HEK293 (cell line): ENCODE results near the gene TSPAN9.

Experiments used
- ATF2 ChIP-seq: fragments of 450-650 bp; formaldehyde crosslinking; IDR thresholded peaks from 2 replicates; pipeline ENCODE4 v1.5.1; 2016; ENCODE audit warnings: missing biosample characterization, missing genetic modification characterization, low read depth
- CTCF ChIP-seq: fragments of 450-650 bp; formaldehyde crosslinking; IDR thresholded peaks from 2 replicates; pipeline ENCODE4 v1.5.1; 2016; ENCODE audit warnings: missing biosample characterization, missing genetic modification characterization
- HOXD13 ChIP-seq: sonication (generic); formaldehyde crosslinking; IDR thresholded peaks from 2 replicates; pipeline ENCODE4 v1.8.0; 2022; ENCODE audit warnings: missing genetic modification reagents, borderline replicate concordance
- PBX3 ChIP-seq: sonication (generic); formaldehyde crosslinking; IDR thresholded peaks from 2 replicates; pipeline ENCODE4 v1.8.1; 2022; ENCODE audit warnings: mild to moderate bottlenecking, moderate library complexity, missing genetic modification reagents
- REST ChIP-seq: fragments of 450-650 bp; formaldehyde crosslinking; IDR thresholded peaks from 2 replicates; pipeline ENCODE4 v1.5.1; 2016; ENCODE audit warnings: missing biosample characterization, missing genetic modification characterization
- ZBTB26 ChIP-seq: fragments of 450-650 bp; formaldehyde crosslinking; optimal IDR thresholded peaks from 2 replicates; pipeline ENCODE3; 2016; ENCODE audit warnings: missing biosample characterization, mild to moderate bottlenecking, missing genetic modification characterization
- ZNF274 ChIP-seq, 2 experiments: fragments of 200-500 bp in 1 of 2; fragments of 450-650 bp in 1 of 2; sonication (Bioruptor generic) in 1 of 2; formaldehyde crosslinking in 1 of 2; IDR thresholded peaks; 2 replicates each; pipeline versions ENCODE4 v1.5.1 to v1.6.1; 2014 to 2016; ENCODE audit warnings: borderline replicate concordance in 1 of 2, inconsistent platforms in 1 of 2, low read length in 1 of 2, missing biosample characterization in 1 of 2, missing genetic modification characterization in 1 of 2
- ZNF302 ChIP-seq: fragments of 450-650 bp; formaldehyde crosslinking; IDR thresholded peaks from 2 replicates; pipeline ENCODE4 v1.5.1; 2016; ENCODE audit warnings: missing biosample characterization, missing genetic modification characterization, low read depth
- ZNF324 ChIP-seq: fragments of 450-650 bp; formaldehyde crosslinking; IDR thresholded peaks from 2 replicates; pipeline ENCODE4 v1.5.1; 2016; ENCODE audit warnings: missing biosample characterization, missing genetic modification characterization
- ZNF623 ChIP-seq: fragments of 450-650 bp; formaldehyde crosslinking; IDR thresholded peaks from 2 replicates; pipeline ENCODE4 v1.5.1; 2016; ENCODE audit warnings: missing biosample characterization, missing genetic modification characterization

- TF ChIP-seq CTCF (no peak), ZNF324 (tag by site-specific recombination) (no peak), ATF2 (tag by site-specific recombination) (no peak), ZNF302 (tag by site-specific recombination) (no peak), ZNF274 (IDR thresholded peaks at IDR 0.05; ENCODE audit: low read length) (no peak), ZNF274 (tag by site-specific recombination; IDR thresholded peaks at IDR 0.05; ENCODE audit: borderline replicate concordance) (no peak), HOXD13 (CRISPR knock-in tag) (no peak), ZNF623 (no peak), REST (tag by site-specific recombination) (no peak), ZBTB26 (tag by site-specific recombination) (no peak), PBX3 (CRISPR knock-in tag) (no peak)
Observed at GRCh38 chr12:3117591-3118015, 40.4 kb downstream of the TSPAN9 start.
